ENCODE results near the gene LRRC72.

Gene LRRC72

DNA sequence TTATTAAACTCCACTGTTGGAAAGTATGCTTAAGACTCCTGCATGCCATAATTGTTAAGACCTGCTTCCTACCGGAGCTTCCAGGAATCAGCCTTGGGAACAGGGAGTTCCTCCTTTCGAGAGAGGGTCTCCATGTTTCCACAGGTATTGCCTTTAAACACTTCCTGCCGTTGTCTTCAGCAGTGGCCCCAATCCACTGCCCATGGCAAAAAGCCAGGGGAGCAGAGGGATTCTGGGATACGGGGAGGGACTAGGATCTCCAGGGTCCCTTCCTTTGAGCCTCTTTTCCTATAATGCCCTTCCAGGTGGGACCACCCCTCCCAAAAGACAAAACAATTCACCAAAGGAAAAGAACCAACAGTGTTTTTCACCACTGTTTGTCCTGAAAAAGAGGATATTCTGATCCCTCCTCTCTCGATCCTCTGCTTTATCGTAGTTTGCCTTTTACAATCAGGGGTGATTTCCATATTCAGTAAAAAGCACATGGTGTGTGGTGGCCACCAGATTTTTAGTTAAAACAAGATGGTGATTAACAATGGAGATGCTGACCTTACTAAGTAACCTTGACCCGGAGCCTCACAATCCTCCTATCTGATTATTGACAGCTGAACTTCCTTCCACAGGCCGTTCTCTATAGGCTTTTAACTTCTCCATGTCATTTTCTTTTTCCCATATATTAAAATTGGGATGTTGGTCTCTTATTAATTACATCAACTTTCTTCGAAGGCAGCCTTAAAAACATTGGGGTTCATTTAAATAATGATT, 36.0 kb downstream of the LRRC72 start:
- no peak overlapping the region for H3K4me3 ChIP-seq (ENCODE audit: low read length)

DNA sequence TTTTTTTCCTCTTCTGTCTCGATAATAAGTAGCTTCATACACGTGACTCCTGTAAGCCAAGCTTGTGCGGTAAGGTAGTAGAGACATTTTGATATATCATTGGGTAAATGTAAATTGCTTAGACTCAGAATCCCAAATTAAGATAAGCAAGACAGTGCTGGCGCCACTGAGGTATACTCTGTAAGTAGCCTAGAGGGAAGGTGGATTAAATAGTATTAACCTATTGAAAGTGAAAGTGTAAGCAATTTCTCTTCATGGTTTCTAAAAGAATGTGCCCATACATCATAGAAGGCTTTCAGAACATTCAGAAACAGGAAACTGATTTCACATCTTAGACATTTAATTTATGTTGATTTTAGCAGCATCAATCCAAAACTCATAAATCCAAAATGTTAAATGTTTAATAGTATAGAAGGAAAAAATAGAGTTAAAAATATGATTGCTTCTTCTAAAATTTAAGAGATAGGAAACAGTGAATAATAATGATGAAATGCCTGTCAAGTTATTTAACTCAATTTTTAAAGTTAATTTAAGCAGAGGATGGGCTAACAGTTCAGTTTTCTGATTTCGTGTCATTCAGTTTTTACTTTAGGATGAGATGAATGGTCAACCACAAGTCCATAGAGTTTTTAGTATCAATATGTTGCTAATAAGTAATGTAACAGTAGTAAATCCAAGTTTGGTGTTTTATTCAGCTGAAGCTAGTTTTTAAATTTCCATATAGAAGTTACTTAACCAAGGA, 36.8 kb downstream of the LRRC72 start:
- Histone ChIP-seq H3K27me3 (ENCODE audit: control insufficient read depth, insufficient read depth, low read length) (no peaks in the 10 kb centered on the region), H3K4me1 (ENCODE audit: control insufficient read depth, insufficient read depth, low read length) (peaks cover 11% of the 10 kb centered on the region), H3K4me3 (ENCODE audit: low read length) (no peak overlapping the region), H3K36me3 (ENCODE audit: control insufficient read depth, insufficient read depth, low read length) (no peaks in the 10 kb centered on the region), H3K9me3 (ENCODE audit: control insufficient read depth, low read length) (no peaks in the 10 kb centered on the region), H3K9ac (ENCODE audit: low read length) (no peak overlapping the region)

More for the DNA sequence above, 36.0 kb downstream of the LRRC72 start:
- Histone ChIP-seq H3K36me3 (ENCODE audit: control insufficient read depth, insufficient read depth, low read length) (no peaks in the 10 kb centered on the region), H3K9ac (ENCODE audit: low read length) (no peak overlapping the region), H3K27me3 (ENCODE audit: control insufficient read depth, insufficient read depth, low read length) (no peaks in the 10 kb centered on the region), H3K9me3 (ENCODE audit: control insufficient read depth, low read length) (no peaks in the 10 kb centered on the region), H3K4me1 (ENCODE audit: control insufficient read depth, insufficient read depth, low read length) (peaks cover 11% of the 10 kb centered on the region)

DNA sequence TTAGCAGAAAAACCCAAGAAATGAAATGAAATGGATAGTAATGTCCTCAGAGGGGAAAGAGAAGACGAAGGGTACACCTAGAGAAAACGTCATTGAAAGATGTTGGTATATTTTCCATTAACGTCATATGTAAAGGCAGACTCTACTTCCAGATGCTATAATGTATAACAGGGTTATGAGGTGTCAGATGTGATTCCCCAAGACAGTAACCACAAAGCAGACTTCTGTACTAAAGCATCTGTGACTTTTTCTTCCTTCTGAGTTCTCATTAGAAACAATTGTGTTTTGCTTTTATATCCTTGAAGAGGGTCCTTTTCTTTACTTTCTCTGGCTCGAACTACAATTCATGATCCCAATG, 37.4 kb downstream of the LRRC72 start:
- no peaks in the 10 kb centered on the region for H3K27me3 ChIP-seq (ENCODE audit: control insufficient read depth, insufficient read depth, low read length)
- H3K9me3 ChIP-seq (ENCODE audit: control insufficient read depth, low read length), result no peaks in the 10 kb centered on the region
- H3K4me3 ChIP-seq (ENCODE audit: low read length), result no peak overlapping the region
- H3K36me3 ChIP-seq (ENCODE audit: control insufficient read depth, insufficient read depth, low read length), result no peaks in the 10 kb centered on the region
- peaks cover 11% of the 10 kb centered on the region for H3K4me1 ChIP-seq (ENCODE audit: control insufficient read depth, insufficient read depth, low read length)
- no peak overlapping the region for H3K9ac ChIP-seq (ENCODE audit: low read length)

DNA sequence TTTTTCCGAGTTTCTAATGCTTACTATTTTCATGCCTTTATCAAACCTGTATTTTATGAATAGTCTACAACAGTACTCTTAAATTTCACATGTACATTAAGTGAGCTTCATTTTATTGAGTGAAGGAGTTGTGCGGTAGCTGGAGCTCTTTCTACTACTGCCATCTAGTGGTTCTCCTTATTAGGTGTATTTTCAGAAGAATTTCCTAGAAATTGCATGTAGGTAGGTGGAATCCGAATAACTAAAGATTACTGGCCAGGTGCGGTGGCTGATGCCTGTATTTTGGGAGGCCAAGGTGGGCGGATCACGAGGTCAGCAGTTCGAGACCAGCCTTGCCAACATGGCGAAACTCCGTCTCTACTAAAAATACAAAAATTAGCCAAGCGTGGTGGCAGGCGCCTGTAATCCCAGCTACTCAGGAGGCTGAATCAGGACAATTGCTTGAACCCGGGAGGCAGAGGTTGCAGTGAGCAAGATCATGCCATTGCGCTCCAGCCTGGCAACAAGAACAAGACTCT, 38.3 kb downstream of the LRRC72 start:
- H3K27me3 ChIP-seq (ENCODE audit: control insufficient read depth, insufficient read depth, low read length), result no peaks in the 10 kb centered on the region
- H3K4me1 ChIP-seq (ENCODE audit: control insufficient read depth, insufficient read depth, low read length), result peaks cover 11% of the 10 kb centered on the region
- no peak overlapping the region for H3K9ac ChIP-seq (ENCODE audit: low read length)
- no peaks in the 10 kb centered on the region for H3K9me3 ChIP-seq (ENCODE audit: control insufficient read depth, low read length)
- H3K4me3 ChIP-seq (ENCODE audit: low read length), result no peak overlapping the region
- no peaks in the 10 kb centered on the region for H3K36me3 ChIP-seq (ENCODE audit: control insufficient read depth, insufficient read depth, low read length)

DNA sequence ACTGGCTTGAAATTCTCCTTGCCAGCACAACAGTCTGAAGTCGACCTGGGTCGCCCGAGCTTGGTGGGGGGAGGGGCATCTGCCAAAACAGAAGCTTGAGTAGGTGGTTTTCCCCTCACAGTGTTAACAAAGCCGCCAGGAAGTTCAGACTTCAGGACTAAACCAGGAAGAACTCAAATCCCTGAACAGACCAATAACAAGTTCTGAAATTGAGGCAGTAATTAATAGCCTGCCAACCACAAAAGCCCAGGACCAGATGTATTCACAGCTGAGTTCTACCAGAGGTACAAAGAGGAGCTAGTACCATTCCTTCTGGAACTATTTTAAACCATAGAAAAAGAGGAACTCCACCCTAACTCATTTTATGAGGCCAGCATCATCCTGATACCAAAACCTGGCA, 45.3 kb downstream of the LRRC72 start:
- no peaks in the 10 kb centered on the region for H3K27me3 ChIP-seq (ENCODE audit: control insufficient read depth, insufficient read depth, low read length)
- no peaks in the 10 kb centered on the region for H3K36me3 ChIP-seq (ENCODE audit: control insufficient read depth, insufficient read depth, low read length)
- no peak overlapping the region for H3K9ac ChIP-seq (ENCODE audit: low read length)
- H3K4me3 ChIP-seq (ENCODE audit: low read length), result no peak overlapping the region
- no peaks in the 10 kb centered on the region for H3K4me1 ChIP-seq (ENCODE audit: control insufficient read depth, insufficient read depth, low read length)
- no peaks in the 10 kb centered on the region for H3K9me3 ChIP-seq (ENCODE audit: control insufficient read depth, low read length)

DNA sequence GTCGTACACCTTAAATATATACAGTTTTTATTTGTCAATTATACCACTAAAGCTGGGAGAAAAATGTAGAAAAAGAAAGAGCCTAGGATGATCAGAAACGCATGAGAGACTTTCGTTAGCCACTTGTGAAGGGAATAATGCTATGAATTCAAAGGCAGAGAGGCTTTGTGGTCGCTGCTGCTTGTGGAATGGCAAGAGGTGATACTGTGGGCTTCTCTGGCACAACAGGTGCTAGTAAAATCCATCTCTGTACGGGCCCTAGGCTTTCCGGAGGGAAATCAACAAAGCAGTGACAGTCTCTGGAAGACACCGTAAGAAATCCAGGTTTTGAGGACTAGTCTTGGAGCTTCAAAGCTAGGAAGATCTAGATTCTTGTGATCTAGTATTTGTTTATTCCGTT, 52.6 kb downstream of the LRRC72 start:
- no peaks in the 10 kb centered on the region for H3K27me3 ChIP-seq (ENCODE audit: control insufficient read depth, insufficient read depth, low read length)
- no peaks in the 10 kb centered on the region for H3K9me3 ChIP-seq (ENCODE audit: control insufficient read depth, low read length)
- H3K4me3 ChIP-seq (ENCODE audit: low read length), result no peak overlapping the region
- no peaks in the 10 kb centered on the region for H3K36me3 ChIP-seq (ENCODE audit: control insufficient read depth, insufficient read depth, low read length)
- no peaks in the 10 kb centered on the region for H3K4me1 ChIP-seq (ENCODE audit: control insufficient read depth, insufficient read depth, low read length)
- no peak overlapping the region for H3K9ac ChIP-seq (ENCODE audit: low read length)

DNA sequence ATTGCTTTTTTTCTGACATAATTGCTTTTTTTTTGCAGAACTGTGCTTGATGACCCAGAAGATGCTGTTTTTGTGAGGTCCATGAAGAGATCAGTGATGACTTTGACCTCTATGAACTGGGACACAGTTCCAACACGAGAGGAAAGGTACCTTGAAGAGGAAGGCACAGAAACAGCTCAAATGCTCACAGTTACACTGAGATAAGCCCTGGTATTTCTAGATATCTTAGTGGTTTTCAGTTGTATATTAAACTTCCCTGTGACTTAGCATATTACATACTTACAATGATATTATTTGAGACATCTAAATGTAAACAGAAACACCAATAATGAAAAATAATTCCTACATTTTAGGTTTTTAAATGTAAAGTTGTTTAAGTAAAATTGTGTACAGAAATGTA, 54.7 kb downstream of the LRRC72 start:
- no peaks in the 10 kb centered on the region for H3K4me1 ChIP-seq (ENCODE audit: control insufficient read depth, insufficient read depth, low read length)

DNA sequence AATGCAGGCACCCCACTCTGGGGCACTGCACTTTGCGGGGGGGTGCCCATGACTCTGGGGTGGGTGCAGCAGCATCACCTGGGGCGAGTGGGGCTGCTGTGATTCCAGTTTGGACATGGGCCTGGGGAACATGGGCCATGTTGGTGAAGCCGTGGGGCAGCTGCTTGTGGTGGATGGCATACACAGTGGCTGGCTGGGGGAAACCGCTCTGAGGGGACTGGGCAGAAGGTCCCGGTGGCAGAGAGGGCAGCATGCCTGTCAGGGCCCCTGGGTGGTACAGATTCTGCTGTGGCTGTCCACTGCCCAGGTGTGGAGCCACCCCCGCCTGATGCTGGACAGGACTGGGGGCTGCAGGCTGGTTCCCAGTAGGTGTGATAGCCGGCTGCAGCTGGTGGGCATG, 57.2 kb downstream of the LRRC72 start:
- H3K9ac ChIP-seq (ENCODE audit: low read length), result no peak overlapping the region
- H3K36me3 ChIP-seq (ENCODE audit: control insufficient read depth, insufficient read depth, low read length), result no peaks in the 10 kb centered on the region
- no peaks in the 10 kb centered on the region for H3K27me3 ChIP-seq (ENCODE audit: control insufficient read depth, insufficient read depth, low read length)
- H3K4me3 ChIP-seq (ENCODE audit: low read length), result no peak overlapping the region
- H3K9me3 ChIP-seq (ENCODE audit: control insufficient read depth, low read length), result no peaks in the 10 kb centered on the region
- H3K4me1 ChIP-seq (ENCODE audit: control insufficient read depth, insufficient read depth, low read length), result no peaks in the 10 kb centered on the region

More for the DNA sequence above, 54.7 kb downstream of the LRRC72 start:
- Histone ChIP-seq H3K36me3 (ENCODE audit: control insufficient read depth, insufficient read depth, low read length) (no peaks in the 10 kb centered on the region), H3K9me3 (ENCODE audit: control insufficient read depth, low read length) (no peaks in the 10 kb centered on the region), H3K27me3 (ENCODE audit: control insufficient read depth, insufficient read depth, low read length) (no peaks in the 10 kb centered on the region), H3K4me3 (ENCODE audit: low read length) (no peak overlapping the region), H3K9ac (ENCODE audit: low read length) (no peak overlapping the region)

DNA sequence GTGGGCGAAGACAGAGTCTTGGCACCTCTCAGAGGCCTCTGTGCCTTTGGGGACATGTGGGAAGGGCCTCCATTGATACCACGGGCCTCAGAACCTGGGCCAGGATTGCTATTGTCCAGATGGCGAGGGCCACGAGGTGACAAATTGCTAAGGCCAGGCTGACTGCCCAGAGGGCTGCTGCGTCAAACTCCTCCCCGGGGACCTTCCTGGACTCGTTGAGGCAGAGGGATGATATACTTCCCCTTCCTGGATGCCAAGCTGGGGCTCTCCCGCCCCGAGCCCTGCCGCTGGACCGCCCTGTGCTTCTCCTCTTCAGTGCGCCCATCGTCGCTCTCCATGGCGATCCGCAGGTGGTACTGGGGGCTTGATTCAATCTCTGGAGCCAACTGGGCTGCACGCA, 58.9 kb downstream of the LRRC72 start:
- Histone ChIP-seq H3K36me3 (ENCODE audit: control insufficient read depth, insufficient read depth, low read length) (no peaks in the 10 kb centered on the region), H3K27me3 (ENCODE audit: control insufficient read depth, insufficient read depth, low read length) (no peaks in the 10 kb centered on the region), H3K9me3 (ENCODE audit: control insufficient read depth, low read length) (no peaks in the 10 kb centered on the region), H3K4me1 (ENCODE audit: control insufficient read depth, insufficient read depth, low read length) (no peaks in the 10 kb centered on the region), H3K9ac (ENCODE audit: low read length) (no peak overlapping the region), H3K4me3 (ENCODE audit: low read length) (no peak overlapping the region)

DNA sequence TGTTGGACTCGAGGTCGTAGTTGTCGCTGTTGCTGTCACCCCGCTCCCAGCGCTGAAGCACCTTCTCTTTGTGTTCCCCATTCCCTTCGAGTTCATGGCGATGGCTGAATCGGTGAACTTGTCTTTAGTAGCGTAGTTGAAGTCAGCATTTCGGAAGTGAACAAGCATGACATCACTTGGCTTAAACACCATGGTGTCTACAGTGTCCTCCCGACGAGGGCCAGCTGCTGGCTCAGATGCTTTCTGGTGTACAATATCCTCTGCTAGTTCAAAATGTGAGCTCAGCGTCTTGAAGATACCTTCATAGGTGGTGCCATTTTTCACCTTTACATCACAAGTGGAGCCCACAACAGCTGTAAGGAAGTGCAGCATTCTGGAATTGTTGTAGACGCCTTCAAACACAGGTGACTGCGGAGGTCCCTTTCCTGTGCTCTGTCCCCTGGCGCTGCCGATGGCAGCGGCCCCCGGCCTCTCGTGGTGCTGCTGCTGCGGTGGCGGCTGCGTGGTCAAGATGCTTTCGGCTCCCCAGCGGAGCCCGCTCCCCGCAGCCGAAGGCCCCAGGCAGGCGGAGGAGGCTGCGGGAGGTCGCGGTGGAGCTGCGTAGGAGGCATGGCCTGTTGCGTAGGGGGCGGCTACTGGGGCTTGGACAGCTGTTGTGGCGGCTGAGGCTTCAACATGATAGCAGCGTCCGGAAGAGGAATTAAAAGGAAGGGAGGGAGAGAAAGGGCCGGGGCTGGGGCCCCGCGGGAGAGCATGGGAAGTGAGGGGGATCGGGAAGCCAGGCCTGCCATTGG, 59.7 kb downstream of the LRRC72 start:
- Histone ChIP-seq H3K27me3 (ENCODE audit: control insufficient read depth, insufficient read depth, low read length) (no peaks in the 10 kb centered on the region), H3K9ac (ENCODE audit: low read length) (no peak overlapping the region), H3K36me3 (ENCODE audit: control insufficient read depth, insufficient read depth, low read length) (no peaks in the 10 kb centered on the region), H3K9me3 (ENCODE audit: control insufficient read depth, low read length) (no peaks in the 10 kb centered on the region), H3K4me3 (ENCODE audit: low read length) (no peak overlapping the region), H3K4me1 (ENCODE audit: control insufficient read depth, insufficient read depth, low read length) (no peaks in the 10 kb centered on the region)

DNA sequence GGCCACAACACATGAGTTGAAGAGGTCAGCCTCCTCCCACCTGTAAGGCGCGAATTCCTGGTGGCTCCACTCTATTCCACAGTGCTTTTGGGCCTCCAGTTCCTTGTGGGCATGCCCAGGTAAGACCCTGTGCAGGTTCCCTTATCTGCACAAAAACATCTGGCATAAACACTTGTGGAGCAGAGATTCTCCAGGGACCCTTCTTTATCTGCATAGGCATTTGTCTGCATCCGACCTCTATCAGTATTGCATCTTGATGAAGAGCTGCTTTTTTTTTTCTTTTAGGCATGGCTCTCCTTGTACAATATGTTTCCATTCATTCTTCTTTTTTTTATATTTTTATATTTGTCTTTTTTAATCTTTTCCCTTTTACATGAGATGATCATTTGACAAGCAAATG, 60.5 kb downstream of the LRRC72 start:
- no peaks in the 10 kb centered on the region for H3K4me1 ChIP-seq (ENCODE audit: control insufficient read depth, insufficient read depth, low read length)
- no peaks in the 10 kb centered on the region for H3K27me3 ChIP-seq (ENCODE audit: control insufficient read depth, insufficient read depth, low read length)
- H3K9ac ChIP-seq (ENCODE audit: low read length), result no peak overlapping the region
- H3K4me3 ChIP-seq (ENCODE audit: low read length), result no peak overlapping the region
- no peaks in the 10 kb centered on the region for H3K36me3 ChIP-seq (ENCODE audit: control insufficient read depth, insufficient read depth, low read length)
- no peaks in the 10 kb centered on the region for H3K9me3 ChIP-seq (ENCODE audit: control insufficient read depth, low read length)

DNA sequence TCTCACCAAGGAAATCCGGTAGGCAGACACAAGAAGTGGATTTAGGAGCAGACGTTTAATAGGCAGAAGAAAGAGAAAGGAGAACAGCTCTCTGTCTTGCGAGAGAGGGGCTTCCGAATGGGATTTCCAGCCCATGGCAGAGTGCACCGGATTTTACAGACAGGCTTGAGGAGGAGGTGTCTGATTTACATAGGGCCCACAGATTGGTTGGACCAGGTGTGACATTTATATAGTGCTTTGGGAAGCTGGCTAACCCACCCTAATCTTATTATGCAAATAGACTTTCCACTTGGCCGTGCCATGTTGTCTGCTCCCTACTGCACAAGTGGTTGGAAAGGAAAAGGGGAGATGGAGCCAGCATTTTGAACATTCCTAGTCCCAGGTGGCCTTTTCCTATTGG, 61.2 kb downstream of the LRRC72 start:
- H3K4me3 ChIP-seq (ENCODE audit: low read length), result no peak overlapping the region
- no peaks in the 10 kb centered on the region for H3K27me3 ChIP-seq (ENCODE audit: control insufficient read depth, insufficient read depth, low read length)
- H3K9ac ChIP-seq (ENCODE audit: low read length), result no peak overlapping the region
- no peaks in the 10 kb centered on the region for H3K36me3 ChIP-seq (ENCODE audit: control insufficient read depth, insufficient read depth, low read length)
- H3K9me3 ChIP-seq (ENCODE audit: control insufficient read depth, low read length), result no peaks in the 10 kb centered on the region
- H3K4me1 ChIP-seq (ENCODE audit: control insufficient read depth, insufficient read depth, low read length), result no peaks in the 10 kb centered on the region
